ENCODE data around the gene GRIA4.

DNA sequence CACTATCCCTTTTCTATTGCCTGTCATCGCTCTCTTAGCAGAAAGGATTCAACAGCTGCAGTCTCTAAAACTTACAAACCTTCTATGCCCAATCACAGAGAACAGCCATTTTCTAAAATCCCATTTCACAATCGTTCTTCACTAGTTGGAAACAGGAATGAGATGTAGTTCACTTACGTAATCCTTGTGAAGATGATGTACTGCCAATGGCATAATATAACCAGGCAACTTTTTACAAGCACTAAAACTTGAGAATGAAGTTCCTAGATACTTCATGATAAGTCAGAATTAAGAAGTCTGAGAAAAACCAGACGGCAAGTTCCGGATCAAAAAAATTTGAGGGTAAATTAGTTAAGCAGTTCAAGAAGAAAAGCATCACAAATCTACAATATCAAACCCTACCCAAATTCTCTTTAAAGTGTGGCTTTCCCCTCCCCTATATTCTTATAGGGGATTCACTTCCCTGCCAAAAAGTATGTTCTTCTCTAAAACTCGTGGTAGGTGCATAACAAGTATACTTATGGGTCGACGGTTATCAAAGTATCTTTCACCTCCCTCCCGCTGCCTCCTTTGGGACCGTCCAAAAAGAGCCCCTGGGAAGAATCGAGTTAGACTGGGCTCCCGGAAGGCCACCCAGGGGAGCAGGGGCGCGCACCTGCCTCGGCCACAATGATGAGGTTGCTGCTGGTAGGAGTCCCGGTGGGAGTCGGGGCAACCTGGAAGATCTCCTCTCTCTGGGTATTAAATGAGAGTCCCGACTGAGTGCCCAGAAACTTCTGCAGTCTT, 411.5 kb downstream of the GRIA4 start:
- TF ChIP-seq, protein P1, sequence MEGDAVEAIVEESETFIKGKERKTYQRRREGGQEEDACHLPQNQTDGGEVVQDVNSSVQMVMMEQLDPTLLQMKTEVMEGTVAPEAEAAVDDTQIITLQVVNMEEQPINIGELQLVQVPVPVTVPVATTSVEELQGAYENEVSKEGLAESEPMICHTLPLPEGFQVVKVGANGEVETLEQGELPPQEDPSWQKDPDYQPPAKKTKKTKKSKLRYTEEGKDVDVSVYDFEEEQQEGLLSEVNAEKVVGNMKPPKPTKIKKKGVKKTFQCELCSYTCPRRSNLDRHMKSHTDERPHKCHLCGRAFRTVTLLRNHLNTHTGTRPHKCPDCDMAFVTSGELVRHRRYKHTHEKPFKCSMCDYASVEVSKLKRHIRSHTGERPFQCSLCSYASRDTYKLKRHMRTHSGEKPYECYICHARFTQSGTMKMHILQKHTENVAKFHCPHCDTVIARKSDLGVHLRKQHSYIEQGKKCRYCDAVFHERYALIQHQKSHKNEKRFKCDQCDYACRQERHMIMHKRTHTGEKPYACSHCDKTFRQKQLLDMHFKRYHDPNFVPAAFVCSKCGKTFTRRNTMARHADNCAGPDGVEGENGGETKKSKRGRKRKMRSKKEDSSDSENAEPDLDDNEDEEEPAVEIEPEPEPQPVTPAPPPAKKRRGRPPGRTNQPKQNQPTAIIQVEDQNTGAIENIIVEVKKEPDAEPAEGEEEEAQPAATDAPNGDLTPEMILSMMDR (IDR thresholded peaks at IDR 0.05) = no peak
- peak in 1 of 2 donors; percentile 29 for TF ChIP-seq POLR2AphosphoS5 (IDR thresholded peaks at IDR 0.05; ENCODE audit: insufficient read depth in 1 of 2, low read depth in 1 of 2)
